Upper lobe of left lung (tissue), 4 donors: Measurements from ENCODE around the gene TSSK6.

Experiments used
- CTCF ChIP-seq, 6 experiments: fragments of 450-650 bp in 4 of 6; fragments of 200-600 bp in 2 of 6; sonication (generic) in 2 of 6; IDR thresholded peaks; one replicate each; pipeline ENCODE4 v1.5.1; 2016 to 2019; ENCODE audit warnings: antibody characterized with exemption in 6 of 6
- POLR2A ChIP-seq, 4 donors: fragments of 450-650 bp; IDR thresholded peaks; one replicate each; pipeline ENCODE4 v1.5.1; 2016 to 2017; ENCODE audit warnings: antibody characterized with exemption in 4 of 4, mild to moderate bottlenecking in 2 of 4

- no peak for TF ChIP-seq POLR2A (IDR thresholded peaks at IDR 0.05)
- no peak for TF ChIP-seq CTCF (IDR thresholded peaks at IDR 0.05)
These were observed 15.5 kb upstream of the TSSK6 start for GRCh38 chr19:19530889-19531288.
